Effector CD8-positive, alpha-beta T cell (primary cell): ENCODE results near the gene RPS18.

Source experiments
- DNase-seq: peaks from one replicate; lab custom pipeline; 2025; lab: John Stamatoyannopoulos, UW

The RPS18 gene

DNA sequence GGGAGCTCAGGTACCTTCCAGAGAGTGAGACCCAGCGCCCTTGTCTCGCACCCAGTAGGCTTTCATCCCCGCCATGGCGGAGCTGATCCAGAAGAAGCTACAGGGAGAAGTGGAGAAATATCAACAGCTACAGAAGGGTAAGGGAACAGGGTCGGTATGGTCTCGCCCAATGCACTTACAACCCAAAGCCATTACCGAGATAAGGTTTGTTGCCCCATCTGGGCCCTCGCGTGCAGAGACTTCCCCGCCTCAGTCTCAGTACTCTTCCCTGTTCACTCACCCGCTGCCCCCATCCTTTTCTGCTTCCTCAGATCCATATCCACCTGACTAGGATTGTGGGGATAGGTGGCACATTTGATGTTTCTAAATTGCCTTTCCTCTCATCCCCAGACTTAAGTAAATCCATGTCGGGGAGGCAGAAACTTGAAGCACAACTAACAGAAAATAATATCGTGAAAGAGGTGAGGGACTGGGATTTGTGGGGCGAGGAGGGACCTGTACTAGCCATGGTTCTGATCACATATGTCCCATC lies 18.0 kb downstream of the RPS18 start:
- DNase-seq: no peak

DNA sequence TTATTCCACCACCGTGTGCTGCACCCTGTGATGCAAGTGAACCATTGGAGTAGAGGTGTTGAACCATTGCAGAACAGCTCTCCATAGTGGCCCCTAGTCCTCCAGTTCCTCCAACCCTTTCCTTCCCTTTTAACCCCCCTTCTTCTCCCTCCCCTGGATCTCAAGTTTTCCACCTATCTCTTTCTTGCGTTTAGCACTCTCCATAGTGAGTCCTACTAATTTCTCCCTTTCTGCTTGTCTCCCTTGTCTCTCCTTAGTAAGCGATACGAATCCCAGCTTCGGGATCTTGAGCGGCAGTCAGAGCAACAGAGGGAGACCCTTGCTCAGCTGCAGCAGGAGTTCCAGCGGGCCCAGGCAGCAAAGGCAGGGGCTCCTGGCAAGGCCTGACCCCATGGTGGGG lies 18.6 kb downstream of the RPS18 start:
- no peak for DNase-seq

DNA sequence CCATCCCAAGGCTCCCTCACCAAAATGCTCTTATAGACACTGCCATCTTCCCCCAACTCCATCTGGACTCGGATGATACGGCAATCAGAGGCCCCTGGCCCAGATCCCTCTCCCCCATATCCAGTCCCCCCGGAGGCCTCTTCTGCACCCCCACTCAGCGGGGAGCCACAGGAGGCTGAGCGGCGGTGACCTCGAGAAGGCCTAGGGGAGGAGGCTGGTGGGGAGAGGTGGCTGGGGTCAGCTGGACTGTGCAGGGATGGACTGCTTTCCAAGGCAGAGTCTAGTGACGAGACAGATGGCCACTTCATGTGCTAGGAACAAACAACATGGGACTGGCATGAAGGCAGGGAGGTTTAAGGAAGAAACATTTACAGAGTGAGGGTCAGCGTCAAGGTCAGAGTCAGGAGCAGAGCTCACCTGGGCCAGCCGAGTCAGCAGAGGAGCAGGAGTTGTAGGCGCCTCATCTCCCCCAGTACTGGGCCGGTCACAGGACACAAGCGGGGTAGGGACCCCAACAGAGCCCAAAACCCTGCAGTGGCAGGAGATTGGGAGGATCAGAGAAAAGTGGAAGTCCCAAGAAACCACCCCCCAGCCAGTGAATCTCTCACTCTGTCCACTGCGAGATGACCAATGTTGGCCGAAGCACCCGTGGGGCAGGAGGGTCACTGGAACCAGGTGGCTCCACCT lies 21.3 kb downstream of the RPS18 start:
- DNase-seq: no peak

DNA sequence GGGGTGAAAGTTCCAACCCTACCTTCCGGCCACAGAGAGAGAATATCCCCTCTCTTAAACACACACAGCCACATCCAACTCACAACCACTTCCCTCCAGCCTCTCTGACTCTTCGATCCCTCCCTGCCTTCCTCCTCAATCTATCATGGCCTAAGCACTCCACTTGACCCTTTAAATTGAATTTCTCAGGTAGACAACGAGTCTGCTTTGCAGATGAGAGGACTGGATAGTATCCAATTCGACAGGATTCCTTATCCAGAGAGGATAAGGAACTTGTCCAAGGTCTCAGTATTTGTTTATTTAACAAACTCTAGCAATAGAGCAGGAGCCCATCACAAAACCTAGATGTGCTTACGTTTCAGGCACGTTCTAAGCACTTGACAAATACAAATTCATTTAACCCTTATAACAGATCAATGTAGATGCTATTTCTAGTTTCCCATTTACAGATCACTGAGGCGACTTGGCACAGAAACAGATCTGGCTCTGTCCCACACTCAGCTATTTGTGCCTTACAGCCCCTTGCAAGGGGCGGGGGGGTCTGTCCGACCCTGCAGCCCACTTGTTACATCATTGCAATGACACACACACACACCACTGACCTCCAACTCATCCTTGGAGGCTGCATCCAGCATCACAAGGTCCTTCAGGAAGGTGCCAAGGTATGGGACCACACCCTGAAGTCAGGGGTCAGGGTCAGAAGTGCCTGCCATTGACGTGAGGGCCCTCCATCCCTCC lies 22.4 kb downstream of the RPS18 start:
- no peak for DNase-seq

DNA sequence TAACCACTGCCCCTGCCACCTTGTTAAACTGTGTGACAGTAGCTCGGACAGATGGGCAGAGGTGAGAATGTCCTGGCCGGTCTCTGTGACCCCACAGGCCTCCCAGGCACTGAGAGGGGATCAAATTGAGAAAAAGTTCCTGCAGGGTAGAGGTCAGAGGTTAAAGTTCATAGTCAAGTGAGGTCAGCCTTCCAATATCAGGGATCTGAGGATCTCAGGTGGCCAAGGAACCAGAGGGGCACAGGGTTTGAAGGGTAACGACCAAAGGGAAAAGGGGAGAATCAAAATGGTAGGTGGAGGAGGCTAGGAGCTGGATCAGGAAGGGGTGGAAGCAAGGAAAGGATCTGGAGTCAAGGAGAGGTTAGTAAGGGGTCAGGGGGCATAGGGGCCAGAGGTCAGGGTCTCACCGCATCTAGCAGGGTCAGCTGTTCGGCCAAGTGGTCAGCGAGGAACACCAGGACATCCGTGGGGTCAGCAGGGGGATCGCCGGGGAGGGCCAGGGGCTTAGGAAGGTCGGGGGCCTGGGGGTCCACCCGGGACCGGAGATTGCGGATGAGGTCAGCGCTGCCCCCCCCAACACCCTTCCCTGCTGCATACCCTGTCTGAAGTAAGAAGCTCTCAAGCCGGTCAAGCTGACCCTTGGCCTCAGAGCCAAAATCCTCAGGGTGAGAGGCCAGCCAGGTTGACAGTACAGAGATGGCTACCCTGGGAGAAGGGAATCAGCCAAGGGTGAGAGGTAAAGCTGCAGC lies 23.9 kb downstream of the RPS18 start:
- no peak for DNase-seq

DNA sequence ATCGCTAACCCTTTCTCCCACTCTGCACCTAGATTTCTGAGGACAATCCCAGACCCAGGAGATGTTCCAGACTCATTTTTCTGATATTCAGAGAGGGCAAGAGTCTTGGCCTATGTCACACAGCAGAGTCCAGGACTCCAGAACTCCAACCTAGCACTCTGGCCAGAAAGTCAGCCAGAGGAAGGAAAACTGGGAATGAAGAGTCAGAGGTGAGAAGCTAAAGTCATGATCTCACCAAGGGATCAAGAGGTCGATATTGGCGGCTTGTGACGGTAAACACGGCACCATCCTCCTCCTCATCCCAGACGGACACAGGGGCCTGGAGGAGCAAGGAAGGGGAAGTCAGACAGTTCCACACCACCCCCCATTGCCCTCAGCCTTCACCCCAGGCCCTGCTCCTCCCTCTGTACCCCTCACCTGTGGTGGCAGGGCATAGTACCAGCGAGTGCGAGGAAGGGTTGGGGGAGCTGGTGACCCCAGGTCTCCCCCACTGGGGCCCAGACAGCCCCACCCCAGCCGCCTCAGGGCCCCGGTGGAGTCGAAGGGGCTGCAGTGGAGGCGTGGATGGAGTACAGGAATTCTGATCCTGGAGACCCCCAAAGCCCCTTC lies 25.0 kb downstream of the RPS18 start:
- no peak for DNase-seq

DNA sequence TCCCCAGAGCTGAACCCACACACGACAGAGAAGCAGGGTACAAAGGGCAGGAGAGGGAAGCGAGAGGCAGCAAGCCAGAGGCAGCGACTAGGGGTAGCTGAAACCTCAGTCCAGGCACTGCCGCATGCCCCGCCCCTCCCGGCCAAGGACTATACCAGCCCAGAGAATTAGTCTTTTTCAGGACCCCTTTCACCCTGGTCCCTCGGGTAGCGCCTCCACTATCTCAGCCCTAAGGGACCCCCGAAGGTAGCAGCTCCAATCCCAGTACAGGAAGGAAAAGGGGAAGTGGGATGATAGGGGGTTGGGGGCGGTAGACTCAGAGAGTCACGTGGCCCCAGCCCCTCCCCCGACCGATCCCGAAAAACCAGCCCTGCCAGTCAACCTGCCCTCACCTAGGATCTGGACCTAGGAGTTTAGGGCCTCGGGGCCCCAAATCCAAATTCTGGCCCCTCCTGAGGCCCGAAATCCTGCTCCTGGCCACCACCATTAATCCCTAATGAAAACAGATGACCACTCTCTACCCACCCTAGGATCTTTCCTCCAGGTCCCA lies 25.6 kb downstream of the RPS18 start:
- no peak for DNase-seq

DNA sequence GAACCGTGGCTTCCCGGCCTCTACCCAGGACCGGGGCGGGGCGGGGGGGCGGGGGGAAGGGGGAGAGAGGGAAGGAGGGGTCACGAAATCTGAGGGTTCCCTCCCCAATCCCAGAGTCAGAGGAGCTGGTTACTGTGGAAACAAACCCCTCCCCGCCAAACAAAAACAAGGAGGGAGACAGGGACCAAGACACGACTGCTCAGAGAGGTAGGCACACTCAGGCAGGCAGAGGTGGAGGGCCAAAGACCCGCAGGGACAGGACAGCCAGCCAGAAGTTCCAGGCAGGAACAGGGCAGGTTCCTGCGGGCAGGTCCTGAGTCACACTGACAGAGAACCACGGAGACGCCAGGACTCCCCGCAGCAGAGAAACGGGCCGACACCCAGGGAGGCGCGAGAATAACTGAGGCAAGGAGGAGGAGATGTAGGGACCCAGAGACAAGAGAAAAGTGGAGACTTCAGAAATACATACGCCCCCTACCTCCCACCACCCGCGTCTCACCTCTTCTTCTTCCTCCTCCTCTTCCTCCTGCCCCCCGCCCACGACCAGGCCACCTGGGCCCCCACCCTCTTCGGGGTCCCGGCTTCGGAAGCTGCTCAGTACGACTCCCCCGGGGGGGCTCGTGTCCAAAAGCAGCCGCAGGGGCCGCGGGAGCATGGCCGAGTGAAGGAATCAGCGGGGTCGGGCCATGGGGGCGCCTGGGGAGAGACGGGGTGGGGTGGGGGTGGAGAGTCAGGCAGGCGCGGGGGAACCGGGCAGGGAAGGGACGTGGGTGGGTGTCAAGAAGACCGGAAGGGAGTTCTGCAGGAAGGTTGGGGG lies 26.3 kb downstream of the RPS18 start:
- DNase-seq: peak; percentile 59

DNA sequence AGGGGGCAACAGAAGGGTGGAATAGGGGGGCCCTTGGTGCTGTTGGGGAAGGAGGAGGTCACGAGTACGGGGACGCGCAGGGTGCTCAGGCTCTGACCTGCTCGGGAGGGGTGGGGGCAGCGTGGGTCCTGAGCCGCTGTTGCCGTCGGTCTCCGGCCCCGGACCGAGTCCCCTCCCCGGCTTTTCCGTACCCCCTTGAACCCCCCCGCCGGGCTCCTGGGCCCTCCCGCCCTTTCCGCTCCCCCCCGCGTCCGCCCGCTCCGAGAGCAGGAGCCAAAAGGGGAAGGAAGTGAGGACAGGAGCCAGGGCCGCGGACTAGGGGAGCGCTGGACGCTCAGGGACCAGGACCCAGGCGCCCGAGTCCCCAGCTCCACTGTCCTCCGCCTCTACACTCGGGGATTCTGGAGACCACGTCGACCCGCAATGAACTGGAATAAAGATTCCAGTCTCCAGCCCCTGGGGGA lies 26.9 kb downstream of the RPS18 start, which contains the start of gene RGL2:
Gene RGL2, minus strand, starts transcription at position 170 of the 464 bp plus-strand sequence. CDS start 332 bp downstream, outside the sequence.
- peak; percentile 49 for DNase-seq

DNA sequence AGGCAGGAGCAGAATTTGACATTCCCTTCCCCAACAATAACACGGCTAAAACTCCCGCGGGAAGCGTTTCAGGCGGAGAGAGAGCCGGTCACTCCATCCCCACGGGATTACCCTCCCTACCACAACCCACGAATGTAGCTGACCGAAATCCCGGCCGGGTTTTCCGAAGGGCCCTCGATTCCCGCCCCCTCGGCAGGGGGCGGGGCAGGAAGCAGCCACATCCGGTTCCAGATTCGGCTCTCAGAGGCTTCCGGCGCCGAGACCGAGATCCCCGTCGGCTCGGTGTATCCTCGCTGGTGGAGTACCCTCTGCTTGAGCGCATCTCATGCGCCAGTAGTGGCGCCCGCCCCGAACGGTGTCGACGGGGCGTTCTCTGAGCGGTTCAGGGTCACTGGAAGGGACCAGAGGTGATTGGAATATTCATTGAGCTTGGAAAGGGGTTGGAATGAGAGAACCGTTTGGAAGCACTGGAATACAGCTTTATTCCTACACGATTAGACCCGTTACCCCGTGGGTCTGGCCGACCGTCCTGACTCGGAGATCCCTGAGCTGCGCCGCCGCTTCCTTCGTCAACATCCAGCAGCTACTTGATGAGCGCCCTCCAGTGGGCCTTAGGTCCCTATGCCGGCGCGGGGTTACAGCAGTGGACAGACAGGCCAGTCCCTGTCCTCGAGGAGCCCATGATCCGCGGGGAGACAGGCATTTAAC lies 27.5 kb downstream of the RPS18 start:
- DNase-seq: peak; percentile 87

DNA sequence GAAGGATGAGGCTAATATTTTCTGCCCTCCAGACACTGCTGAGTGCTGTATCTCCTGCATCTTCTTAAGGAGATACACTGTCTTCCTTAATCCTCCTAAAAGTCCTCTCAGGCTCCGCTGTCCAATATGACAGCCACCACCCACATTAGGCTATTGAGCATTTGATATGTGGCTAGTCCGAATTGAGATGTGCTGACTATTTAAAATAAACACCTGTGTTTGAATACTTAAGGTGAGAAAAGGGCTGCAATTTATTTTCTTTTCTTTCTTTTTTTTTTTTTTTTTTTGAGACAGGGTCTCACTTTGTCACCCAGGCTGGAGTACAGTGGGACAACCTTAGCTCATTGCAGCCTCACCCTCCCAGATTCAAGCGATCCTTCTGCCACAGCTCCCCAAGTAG lies 30.0 kb downstream of the RPS18 start:
- no peak for DNase-seq

DNA sequence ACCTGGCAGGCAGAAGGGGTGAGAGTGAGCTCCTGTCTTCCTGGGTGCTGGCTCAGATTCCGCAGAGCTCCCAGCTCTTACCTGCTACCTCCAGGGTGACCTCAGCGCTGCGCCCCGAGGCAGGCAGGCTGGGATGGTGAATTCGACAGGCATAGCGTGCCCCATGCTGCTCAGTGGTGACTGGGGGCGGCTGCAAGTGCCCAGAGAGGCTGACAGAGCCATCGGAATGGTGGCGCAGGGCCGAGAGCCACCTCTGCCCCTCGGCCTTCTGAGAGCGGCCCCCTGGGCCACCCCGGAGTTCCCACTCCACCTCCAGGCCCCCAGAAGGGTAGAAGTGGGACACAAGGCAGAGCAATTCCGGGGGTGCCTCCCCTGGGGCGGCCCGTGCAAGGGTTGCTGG lies 32.3 kb downstream of the RPS18 start:
- DNase-seq: no peak

DNA sequence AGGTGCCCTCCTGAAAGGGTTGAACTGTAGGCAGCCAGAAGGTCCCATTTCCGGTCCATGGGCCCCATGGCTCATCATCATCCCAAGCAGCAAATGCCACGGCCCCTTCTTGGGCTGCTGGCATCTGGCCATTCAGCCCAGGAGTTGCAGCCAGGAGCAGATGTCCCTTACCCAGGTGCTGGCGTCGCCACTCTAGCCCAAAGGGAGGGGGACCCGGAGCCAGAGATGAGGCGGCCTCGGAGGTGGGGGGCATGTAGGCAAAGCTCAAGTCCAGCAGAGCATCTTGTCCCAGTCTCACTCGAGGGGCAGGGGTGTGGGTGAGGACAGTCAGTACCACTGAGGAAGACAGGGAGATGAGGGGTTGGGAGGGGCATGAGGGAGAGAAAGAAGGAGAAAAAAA lies 33.2 kb downstream of the RPS18 start:
- no peak for DNase-seq

DNA sequence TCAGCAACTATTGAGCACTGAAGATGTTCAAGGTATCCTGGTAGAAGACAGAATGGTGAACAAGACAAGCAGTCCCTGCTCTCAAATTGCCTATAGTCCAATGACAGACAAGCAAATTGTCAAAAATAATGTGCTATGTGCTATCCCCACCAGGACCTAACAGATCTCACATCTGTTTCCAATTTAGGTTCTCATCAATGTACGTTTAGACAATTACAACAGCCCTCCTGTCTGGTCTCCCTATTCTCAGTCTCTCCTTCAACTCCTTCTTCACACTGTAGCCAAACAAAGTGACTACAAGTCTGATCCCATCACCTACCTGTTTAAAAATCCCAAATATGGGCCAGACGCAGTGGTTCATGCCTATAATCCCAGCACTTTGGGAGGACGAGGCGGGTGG lies 34.5 kb downstream of the RPS18 start:
- no peak for DNase-seq

DNA sequence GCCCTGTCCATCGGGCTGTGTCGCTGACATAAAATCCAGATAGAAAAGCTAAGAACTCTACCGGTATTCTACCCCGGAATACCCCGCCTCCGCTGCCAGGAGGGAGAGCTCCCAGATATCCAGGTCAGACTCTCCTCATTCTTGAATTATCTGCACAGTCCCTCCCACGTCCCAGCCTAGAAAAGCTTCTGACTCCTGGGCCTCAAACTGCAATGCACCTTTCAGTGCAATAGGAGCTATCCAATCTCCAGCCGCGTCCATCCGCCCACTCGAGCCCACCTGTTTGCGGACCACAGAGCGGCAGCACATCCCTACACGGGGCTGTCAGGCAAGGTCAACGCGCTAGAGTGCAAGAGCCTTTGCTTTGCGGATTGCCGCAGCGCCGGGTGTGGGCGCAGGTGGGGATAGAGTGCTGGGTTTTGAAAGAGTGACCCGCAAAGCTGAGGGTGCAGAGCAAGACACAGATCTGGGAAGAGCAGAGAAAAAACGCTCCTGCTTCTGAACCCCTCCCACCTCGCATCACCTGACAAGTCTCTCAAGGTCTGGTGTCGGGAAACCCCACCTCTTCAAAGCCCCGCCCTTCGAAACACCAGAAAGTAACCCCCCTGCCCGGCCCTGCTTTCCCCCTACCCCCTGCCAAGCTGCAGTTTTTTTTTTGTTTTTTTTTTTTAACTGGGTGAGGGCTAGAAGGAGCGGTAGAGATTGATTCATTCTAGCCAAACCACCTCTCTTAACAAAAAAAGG lies 40.7 kb downstream of the RPS18 start:
- peak; percentile 74 for DNase-seq

DNA sequence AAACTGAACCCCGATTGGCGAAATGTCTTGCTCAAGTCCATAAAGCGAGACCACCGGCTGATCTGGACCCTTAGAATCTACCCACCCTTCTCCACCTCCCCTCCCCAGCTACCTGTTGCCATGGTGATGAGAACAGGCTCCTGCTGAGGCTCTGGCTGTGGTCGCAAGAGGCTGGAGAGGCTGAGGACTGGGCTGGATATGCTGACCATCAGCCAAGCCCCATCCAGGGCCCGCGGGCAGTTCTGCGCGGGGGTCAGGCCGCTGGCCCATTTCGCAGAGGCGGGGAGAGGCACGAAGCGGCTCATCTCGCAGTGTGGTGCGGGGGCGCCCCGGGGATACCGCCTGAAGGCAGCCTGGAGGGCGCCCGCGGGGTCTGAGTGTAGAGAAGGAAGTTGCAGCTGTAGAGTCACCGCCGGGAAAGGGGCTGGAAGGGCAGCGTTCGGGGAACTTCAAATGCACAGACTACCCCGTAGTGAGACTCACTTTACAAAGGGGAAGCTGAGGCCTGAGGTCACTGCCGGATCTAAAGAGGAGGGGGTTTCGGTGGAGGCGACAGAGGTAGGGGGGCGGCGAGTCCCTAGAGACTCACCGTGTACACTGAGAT lies 41.3 kb downstream of the RPS18 start:
- peak; percentile 29 for DNase-seq

DNA sequence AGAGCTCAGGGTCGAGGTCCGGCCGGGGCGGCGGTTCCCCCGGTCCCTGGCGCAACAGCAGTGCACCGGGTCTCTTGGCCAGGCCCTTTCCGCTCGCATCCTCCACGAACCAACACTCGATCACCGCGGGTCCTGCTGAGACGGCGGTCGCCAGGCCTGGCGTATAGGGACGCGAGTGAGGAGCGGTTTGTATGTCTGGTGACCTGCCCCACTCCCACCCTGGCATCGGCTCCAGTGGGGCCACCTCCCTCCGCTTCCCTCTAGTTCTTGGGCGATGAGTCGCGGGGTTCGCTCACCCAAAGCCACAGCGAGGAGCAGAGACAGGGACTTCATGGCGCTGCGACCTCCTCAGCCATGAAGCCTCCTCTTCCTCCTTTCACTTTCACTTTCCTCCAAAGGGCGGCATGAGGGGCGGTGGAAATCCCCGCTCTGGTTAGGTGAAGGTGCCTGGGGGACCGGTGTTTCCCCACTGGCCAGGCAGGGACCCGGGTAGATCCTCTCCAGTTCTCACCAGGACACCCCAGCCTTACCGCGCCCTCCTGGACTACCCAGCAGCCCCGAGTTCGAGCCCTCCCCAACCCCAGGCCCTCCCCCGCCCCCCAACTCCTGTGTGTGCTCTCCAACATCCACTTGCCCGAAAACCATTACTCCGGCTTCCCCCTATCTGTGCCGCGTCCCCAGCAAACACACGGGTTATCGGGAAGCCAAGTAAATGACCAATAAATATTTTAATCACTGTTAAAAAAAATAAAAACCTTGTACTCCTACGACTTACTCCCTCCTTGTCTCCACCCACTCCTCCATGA lies 42.0 kb downstream of the RPS18 start, which contains the start of gene TAPBP:
Gene TAPBP, minus strand, starts transcription at position 370 of the 806 bp plus-strand sequence. Its CDS starts 37 bp downstream, at position 333.
- peak; percentile 81 for DNase-seq

DNA sequence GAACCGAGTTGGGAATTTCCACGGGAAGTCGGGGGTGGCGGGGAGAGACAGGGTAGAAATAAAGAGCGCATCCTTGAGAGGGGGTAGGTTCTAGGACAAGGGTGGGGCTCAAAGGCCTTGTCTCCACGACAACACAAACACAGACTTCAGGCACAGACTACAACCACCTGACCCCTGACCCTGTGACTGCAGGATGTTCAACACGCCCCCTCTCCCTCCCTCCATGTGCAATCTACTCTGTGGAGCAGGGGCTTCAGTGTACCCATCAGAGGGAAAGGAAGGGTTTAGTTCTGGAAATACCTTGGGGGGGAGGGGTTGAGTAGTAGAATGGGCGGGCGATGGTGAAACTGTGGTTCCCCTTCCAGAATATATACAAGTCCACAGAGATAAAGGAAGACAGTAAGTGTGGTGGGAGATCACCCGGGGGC lies 42.7 kb downstream of the RPS18 start:
- peak; percentile 70 for DNase-seq
